H1 (cell line): ENCODE measurements around the gene HHAT. TPM values are rescaled to one million over a fixed set of nuclear protein-coding genes. Genes with fewer than 3 reads are reported as not detected.
A peak's percentile ranks its signal among the peaks of the same experiment; 100 is the strongest.

Source experiments
- polyA plus RNA-seq, 7 experiments: library from polyadenylated mRNA; depleted of rRNA in 3 of 7; stranded (reverse) in 5 of 7; unstranded in 2 of 7; fragments of >200 nt in 5 of 7; fragments of 200-250 nt in 2 of 7; gene quantifications; 1 replicate in 5 of 7; 2 replicates in 1 of 7; 4 replicates in 1 of 7; pipeline versions ENCODE4 v1.2.1 to v1.2.3, GENCODE V29; 2011 to 2013; ENCODE audit warnings: missing spikeins in 2 of 7, mixed read lengths in 2 of 7
- total RNA-seq: library from RNA; stranded (reverse); fragmentation: NEBNext Ultra II Directional; extraction: Animal tissue kit (Norgen Biotek cat#: 25700); gene quantifications from 2 replicates; pipeline ENCODE4 v1.2.1, GENCODE V29; 2021
- TF ChIP-seq, protein P1 (sequence below), 3 experiments: IDR thresholded peaks; 1 replicate in 2 of 3; 2 replicates in 1 of 3; pipeline versions ENCODE4 v1.5.1 to v1.6.1; 2011; ENCODE audit warnings: low read length in 3 of 3, mild to moderate bottlenecking in 3 of 3, inconsistent platforms in 2 of 3, low read depth in 1 of 3, moderate library complexity in 1 of 3; ENCODE audit not compliant: insufficient read depth in 1 of 3; ENCODE audit errors: control extremely low read depth in 1 of 3

HHAT gene
- total and polyA plus RNA-seq, 2 of the 8 experiments (the other 6 are each of a cell fraction or from before 2014, with no cell fraction given) = 0.15 to 0.51 TPM

- TF ChIP-seq, protein P1, sequence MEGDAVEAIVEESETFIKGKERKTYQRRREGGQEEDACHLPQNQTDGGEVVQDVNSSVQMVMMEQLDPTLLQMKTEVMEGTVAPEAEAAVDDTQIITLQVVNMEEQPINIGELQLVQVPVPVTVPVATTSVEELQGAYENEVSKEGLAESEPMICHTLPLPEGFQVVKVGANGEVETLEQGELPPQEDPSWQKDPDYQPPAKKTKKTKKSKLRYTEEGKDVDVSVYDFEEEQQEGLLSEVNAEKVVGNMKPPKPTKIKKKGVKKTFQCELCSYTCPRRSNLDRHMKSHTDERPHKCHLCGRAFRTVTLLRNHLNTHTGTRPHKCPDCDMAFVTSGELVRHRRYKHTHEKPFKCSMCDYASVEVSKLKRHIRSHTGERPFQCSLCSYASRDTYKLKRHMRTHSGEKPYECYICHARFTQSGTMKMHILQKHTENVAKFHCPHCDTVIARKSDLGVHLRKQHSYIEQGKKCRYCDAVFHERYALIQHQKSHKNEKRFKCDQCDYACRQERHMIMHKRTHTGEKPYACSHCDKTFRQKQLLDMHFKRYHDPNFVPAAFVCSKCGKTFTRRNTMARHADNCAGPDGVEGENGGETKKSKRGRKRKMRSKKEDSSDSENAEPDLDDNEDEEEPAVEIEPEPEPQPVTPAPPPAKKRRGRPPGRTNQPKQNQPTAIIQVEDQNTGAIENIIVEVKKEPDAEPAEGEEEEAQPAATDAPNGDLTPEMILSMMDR (IDR thresholded peaks at IDR 0.05; ENCODE audit: control extremely low read depth in 1 of 3, insufficient read depth in 1 of 3, low read depth in 1 of 3, low read length in 3 of 3) = peak in 2 of 3 experiments; percentile 55 to 76; a peak in 2 of 4 replicates
- TF ChIP-seq, all 59 proteins: peak for 2
Observed at GRCh38 chr1:210448297-210448892, 119.7 kb downstream of the HHAT start (continued).
